Stimulated activated memory B cell treated with anti-CD40 and anti-IgM and Interleukin-4, amounts not matched to agents 10 μg/mL and 1 μg/mL and 100 μg/mL, for 72 hours (primary cell): ENCODE data around the gene CHD1L.
"Not testable (repeated sequence)": the region's sequence is repeated elsewhere in the genome, so short reads cannot be mapped to it uniquely, and the experiment has no call there.

Experiments
- ATAC-seq: fragments of 150-1000 bp; cut with Tn5 transposase; 2 replicates; pipeline ENCODE4 v1.10.0; 2021
- H3K27ac Mint-ChIP-seq: one replicate; pipeline ENCODE4 v1.8.0; 2022; ENCODE audit warnings: mild to moderate bottlenecking, mixed read lengths
- H3K27me3 Mint-ChIP-seq: one replicate; pipeline ENCODE4 v1.8.0; 2022; ENCODE audit warnings: mixed read lengths
- H3K36me3 Mint-ChIP-seq: one replicate; pipeline ENCODE4 v1.8.0; 2022; ENCODE audit warnings: mixed read lengths
- H3K4me1 Mint-ChIP-seq: one replicate; pipeline ENCODE4 v1.8.0; 2022; ENCODE audit warnings: mixed read lengths
- H3K4me3 Mint-ChIP-seq: one replicate; pipeline ENCODE4 v1.8.0; 2022; ENCODE audit warnings: mild to moderate bottlenecking, moderate library complexity, mixed read lengths
- H3K9me3 Mint-ChIP-seq: one replicate; pipeline ENCODE4 v1.8.0; 2022; ENCODE audit warnings: mixed read lengths

CHD1L gene

DNA sequence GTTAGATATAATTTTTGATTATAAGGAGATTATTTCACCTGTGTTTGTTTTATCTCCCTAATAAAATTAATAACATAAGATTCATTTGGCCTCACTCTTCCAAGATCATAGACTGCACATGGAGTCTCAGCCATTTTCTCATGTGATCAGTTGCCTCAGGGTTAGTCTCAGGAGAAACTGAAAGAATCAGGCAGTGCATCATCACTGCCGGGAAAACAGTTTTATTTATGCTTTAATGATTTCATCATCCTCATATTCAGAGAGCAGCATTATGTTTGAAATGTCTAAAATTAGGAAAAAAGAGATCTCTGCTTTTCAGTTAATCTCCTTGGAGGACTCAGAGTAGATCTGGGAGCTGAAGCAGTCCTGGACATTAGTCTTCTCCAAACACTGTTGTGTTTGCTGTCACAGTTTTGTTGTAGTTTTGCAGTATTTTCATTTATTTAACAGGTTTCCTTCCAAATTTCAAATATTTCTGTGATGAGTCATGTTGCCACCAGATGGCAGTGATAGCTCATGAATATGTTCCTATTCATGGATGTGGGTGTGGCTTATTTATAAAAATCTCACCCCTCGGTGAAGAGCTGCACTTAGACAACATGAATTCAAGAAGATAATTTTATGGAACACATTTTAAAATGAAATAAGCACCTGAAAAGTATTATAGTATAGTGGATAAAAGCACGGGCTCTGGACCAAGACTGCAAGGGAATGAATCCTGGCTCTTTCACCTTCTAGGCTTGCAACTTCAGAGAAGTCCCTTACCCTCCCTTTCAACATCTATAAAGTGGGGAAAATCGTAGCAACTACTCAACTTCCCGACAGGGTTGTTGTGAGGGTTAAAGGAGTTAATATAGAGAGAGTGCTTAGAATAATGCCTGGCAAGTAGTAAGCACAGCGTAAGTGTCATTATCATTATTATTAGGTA, 31.2 kb downstream of the CHD1L start:
- Mint-ChIP-seq H3K4me3 (no peak overlapping the region), H3K27me3 (no peaks in the 10 kb centered on the region), H3K27ac (no peak overlapping the region), H3K9me3 (no peaks in the 10 kb centered on the region), H3K4me1 (no peaks in the 10 kb centered on the region), H3K36me3 (peaks cover 28% of the 10 kb centered on the region)
- no peak for ATAC-seq

DNA sequence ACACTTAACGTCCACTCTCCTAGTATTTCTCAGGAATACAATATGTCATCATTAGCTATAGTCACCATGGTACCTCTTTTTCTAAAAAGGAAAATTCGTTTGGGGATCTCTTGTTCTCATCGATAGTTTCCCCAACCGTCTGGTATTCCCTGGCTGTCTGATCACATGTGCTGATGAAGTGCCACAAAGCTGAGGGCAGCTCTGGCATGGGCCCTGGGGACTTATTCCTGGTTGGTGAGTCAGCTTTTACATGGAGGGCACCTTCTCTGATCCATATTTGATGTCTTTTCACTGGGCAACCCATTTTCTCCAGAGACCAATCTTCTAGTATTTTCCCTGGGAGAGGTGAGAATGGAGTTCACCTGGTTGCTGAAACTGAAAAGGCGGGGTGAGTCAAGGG, 39.5 kb downstream of the CHD1L start:
- no peak overlapping the region for H3K27ac Mint-ChIP-seq
- H3K36me3 Mint-ChIP-seq: peaks cover 49% of the 10 kb centered on the region
- H3K4me3 Mint-ChIP-seq: no peak overlapping the region
- no peaks in the 10 kb centered on the region for H3K9me3 Mint-ChIP-seq
- no peaks in the 10 kb centered on the region for H3K27me3 Mint-ChIP-seq
- ATAC-seq: no peak
- H3K4me1 Mint-ChIP-seq: no peaks in the 10 kb centered on the region

DNA sequence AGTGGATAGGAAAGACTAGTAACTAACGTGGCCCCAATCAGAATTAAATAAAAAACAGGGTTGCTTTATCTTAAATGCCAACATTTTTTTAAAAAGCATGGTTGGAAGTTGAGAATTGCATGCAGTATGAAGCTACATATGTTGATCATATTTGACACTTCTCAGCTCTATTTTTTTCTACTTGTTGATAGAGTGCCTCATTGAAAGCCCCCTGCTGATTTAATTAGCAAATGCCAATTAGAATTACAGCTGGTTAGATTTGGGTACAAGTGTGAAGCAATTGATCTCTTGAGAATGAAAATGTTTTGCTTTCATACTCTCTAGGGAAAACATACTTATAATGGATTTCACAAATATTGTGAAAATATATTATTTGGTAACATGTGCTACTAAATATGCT, 40.5 kb downstream of the CHD1L start:
- Mint-ChIP-seq H3K4me1 (no peaks in the 10 kb centered on the region), H3K9me3 (no peaks in the 10 kb centered on the region), H3K27ac (no peak overlapping the region), H3K27me3 (no peaks in the 10 kb centered on the region), H3K4me3 (no peak overlapping the region), H3K36me3 (peaks cover 60% of the 10 kb centered on the region)
- no peak for ATAC-seq

DNA sequence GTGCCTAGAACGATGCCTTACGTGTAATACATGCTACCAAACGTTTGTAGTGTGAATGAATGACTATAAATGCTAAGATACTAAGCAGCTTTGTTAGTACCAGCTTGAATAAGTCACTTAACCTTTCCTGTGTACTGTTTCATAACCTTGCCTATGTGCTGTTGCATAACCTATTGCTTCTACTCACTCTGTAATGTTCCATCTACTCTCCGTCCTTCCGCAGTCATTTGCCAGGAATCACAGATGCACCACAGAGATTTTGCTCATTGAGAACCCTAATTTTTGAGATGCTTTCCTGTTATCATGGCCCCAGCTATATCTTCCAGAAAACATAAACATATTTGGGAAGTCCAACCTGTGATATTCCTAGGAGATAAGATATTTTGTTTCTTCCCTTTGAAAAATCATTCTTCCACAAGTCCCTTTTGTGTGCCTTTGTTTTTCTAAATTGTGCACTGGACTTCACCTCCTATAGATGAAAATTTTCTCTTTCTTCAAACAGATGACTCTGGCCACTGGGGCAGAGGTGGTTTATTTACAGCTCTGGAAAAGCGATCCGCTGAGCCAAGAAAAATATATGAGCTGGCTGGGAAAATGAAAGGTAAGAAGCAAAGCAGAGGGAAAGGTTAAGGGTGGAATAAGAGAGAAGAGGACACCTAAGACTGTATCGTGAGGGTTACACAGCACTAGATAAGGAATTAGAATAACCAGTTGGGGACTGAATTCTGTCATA, 44.8 kb downstream of the CHD1L start:
- no peak for ATAC-seq
- Mint-ChIP-seq H3K4me3 (no peak overlapping the region), H3K4me1 (no peaks in the 10 kb centered on the region), H3K9me3 (no peaks in the 10 kb centered on the region), H3K27ac (no peak overlapping the region), H3K27me3 (no peaks in the 10 kb centered on the region), H3K36me3 (peaks cover 97% of the 10 kb centered on the region)

DNA sequence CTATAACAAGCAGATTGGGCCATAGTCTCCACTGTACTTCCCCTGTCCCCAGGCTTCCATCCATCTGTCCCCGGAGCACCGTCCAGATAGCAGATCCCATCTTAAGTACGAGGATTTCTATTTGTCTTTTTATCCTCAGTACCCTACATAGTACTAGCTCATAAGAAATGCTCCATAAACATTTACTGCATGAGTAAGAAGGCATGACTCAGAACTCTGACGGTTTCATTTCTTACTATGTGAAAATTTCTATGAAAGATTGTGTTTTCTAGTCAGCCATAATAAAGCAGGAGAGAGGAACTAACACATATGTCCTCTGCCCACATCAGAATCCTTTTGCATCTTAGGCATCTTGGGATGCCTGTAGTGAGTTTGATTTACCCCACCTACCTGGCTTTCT, 49.5 kb downstream of the CHD1L start:
- H3K4me3 Mint-ChIP-seq: no peak overlapping the region
- no peaks in the 10 kb centered on the region for H3K27me3 Mint-ChIP-seq
- no peaks in the 10 kb centered on the region for H3K4me1 Mint-ChIP-seq
- H3K9me3 Mint-ChIP-seq: no peaks in the 10 kb centered on the region
- H3K27ac Mint-ChIP-seq: no peak overlapping the region
- peaks cover 100% of the 10 kb centered on the region for H3K36me3 Mint-ChIP-seq
- no peak for ATAC-seq

DNA sequence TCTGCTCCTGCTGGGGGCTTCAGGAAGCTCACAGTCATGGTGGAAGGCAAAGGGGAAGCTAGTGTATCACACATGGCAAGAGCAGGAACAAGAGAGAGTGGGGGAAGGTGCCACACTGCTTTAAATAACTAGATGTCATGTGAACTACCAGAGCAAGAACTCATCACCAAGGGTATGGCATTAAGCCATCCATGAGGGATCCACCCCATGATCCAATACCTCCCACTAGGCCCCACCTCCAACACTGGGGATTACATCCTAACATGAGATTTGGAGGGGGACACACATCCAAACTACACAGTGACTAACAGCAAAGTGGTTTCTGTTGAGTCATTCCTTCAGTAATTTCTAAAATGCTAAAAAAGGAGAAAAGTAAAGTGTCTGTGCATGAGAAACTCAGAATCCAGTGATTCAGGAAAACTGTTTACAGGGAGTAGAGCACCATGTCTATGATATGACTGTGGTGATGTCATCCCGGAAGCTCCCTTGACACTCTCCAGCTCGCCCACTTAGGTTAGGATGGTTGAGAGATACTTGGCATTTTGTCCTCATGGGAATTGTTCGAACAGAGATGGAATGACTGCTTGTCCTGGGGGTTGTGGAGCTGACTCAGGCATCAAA, 50.3 kb downstream of the CHD1L start:
- H3K27me3 Mint-ChIP-seq: no peaks in the 10 kb centered on the region
- H3K4me3 Mint-ChIP-seq: no peak overlapping the region
- no peak overlapping the region for H3K27ac Mint-ChIP-seq
- H3K9me3 Mint-ChIP-seq: no peaks in the 10 kb centered on the region
- ATAC-seq: no peak
- no peaks in the 10 kb centered on the region for H3K4me1 Mint-ChIP-seq
- H3K36me3 Mint-ChIP-seq: peaks cover 100% of the 10 kb centered on the region

DNA sequence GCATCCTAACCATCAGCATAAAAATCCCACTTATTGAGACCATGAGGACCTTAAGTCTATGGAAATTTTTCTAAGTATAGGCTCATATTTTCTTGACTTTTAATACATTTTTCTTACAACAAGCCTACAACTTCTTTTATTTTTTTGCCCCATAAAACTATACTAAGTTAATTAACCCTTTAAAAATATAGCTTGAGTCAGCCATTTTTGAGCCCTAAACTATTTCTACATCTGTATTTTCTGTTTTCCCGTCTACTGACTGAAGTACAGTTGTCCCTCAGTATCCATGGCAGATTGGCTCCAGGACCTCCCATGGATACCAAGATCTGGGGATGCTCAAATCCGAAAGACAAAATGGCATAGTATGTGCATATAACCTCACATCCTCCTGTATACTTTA, 55.0 kb downstream of the CHD1L start:
- H3K9me3 Mint-ChIP-seq: peaks cover 20% of the 10 kb centered on the region
- ATAC-seq: no peak
- no peak overlapping the region for H3K27ac Mint-ChIP-seq
- H3K27me3 Mint-ChIP-seq: no peaks in the 10 kb centered on the region
- H3K4me1 Mint-ChIP-seq: no peaks in the 10 kb centered on the region
- H3K36me3 Mint-ChIP-seq: peaks cover 76% of the 10 kb centered on the region
- H3K4me3 Mint-ChIP-seq: no peak overlapping the region

DNA sequence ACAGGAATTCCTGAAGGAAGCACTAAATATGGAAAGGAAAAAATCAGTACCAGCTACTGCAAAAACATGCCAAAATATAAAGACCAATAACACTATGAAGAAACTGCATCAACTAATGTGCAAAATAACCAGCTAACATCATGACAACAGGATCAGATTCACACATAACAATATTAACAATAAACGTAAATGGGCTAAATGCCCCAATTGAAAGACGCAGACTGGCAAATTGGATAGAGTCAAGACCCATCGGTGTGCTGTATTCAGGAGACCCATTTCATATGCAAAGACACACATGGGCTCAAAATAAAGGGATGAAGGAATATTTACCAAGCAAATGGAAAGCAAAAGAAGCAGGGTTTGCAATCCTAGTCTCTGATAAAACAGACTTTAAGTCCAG, 63.3 kb downstream of the CHD1L start:
- H3K36me3 Mint-ChIP-seq: peaks cover 16% of the 10 kb centered on the region
- H3K27ac Mint-ChIP-seq, ATAC-seq, H3K4me1 Mint-ChIP-seq, H3K4me3 Mint-ChIP-seq, H3K27me3 Mint-ChIP-seq: not testable (repeated sequence)
- peaks cover 52% of the 10 kb centered on the region for H3K9me3 Mint-ChIP-seq

DNA sequence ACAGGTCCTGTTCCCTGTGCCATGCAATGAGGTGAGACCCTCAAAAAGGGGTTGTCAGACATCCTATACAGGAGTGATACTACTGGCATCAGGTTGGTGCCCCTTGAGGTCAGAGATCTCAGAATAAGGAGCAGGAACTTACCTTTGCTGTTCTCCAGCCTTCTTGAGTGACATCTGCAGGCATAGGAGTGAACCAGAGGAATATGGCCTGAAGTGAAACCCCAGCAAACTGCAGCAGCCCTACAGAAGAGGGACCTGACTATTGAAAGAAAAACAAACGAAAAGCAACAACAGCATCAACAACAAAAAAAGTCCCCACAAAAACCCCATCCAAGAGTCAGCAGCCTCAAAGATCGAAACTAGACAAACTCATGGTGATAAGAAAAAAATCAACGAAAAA, 74.5 kb downstream of the CHD1L start:
- ATAC-seq: no peak
- H3K9me3 Mint-ChIP-seq: peaks cover 8% of the 10 kb centered on the region
- no peak overlapping the region for H3K4me3 Mint-ChIP-seq
- H3K27ac Mint-ChIP-seq: no peak overlapping the region
- H3K36me3 Mint-ChIP-seq: no peaks in the 10 kb centered on the region
- no peaks in the 10 kb centered on the region for H3K27me3 Mint-ChIP-seq
- H3K4me1 Mint-ChIP-seq: no peaks in the 10 kb centered on the region

DNA sequence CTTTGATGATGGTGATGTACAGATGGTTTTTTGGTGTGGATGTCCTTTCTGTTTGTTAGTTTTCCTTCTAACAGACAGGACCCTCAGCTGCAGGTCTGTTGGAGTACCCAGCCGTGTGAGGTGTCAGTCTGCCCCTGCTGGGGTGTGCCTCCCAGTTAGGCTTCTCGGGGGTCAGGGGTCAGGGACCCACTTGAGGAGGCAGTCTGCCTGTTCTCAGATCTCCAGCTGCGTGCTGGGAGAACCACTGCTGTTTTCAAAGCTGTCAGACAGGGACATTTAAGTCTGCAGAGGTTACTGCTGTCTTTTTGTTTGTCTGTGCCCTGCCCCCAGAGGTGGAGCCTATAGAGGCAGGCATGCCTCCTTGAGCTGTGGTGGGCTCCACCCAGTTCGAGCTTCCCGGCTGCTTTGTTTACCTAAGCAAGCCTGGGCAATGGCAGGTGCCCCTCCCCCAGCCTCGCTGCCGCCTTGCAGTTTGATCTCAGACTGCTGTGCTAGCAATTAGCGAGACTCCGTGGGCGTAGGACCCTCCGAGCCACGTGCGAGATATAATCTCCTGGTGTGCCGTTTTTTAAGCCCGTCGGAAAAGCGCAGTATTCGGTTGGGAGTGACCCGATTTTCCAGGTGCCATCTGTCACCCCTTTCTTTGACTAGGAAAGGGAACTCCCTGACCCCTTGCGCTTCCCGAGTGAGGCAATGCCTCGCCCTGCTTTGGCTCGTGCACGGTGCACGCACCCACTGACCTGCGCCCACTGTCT, 84.6 kb downstream of the CHD1L start:
- H3K27me3 Mint-ChIP-seq: peaks cover 32% of the 10 kb centered on the region
- H3K9me3 Mint-ChIP-seq, H3K36me3 Mint-ChIP-seq, H3K27ac Mint-ChIP-seq, H3K4me3 Mint-ChIP-seq, H3K4me1 Mint-ChIP-seq, ATAC-seq: not testable (repeated sequence)

DNA sequence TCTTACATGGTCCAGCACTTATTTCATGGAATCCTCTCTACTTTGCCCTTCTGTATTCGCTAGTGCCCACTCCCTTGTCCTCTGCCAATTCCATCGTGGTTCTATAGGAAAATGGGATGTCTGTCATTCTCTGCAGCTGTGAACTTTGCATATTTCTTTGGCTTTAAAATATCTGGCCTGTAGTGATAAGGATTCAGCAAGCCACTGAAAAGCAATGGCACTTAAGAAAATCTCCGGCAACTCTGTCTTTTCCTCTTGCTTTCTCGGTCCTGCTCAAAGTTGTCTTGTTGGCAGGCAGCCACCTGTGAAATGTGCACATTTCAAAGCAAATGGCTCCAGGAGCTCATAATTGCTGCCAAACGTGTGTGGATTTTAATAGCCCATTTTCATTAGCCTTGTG, 91.8 kb downstream of the CHD1L start:
- no peak for ATAC-seq
- no peaks in the 10 kb centered on the region for H3K9me3 Mint-ChIP-seq

DNA sequence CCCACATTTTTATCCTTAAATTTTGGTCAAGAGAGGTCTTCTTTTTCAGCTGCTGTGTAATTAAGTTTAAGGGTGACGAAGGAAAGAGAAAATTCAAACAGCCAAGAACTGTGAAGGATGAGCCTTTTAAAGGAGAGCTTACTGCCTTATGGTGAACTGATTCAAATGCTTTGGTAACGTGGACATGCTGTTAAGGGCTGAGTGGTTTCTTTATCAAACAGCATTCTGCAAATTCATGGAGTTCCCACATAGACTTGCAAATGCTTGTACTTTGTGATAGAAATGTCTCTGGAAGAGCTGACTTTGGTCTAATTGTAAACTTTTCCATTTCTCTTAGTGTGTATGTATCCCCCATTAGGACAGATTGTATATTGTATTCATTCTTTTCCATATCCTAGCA, 93.8 kb downstream of the CHD1L start:
- ATAC-seq: no peak
- Mint-ChIP-seq H3K4me1 (no peaks in the 10 kb centered on the region), H3K9me3 (no peaks in the 10 kb centered on the region), H3K27ac (no peak overlapping the region), H3K27me3 (peaks cover 42% of the 10 kb centered on the region), H3K36me3 (no peaks in the 10 kb centered on the region), H3K4me3 (no peak overlapping the region)

More for the DNA sequence above, 91.8 kb downstream of the CHD1L start:
- no peak overlapping the region for H3K4me3 Mint-ChIP-seq
- no peaks in the 10 kb centered on the region for H3K4me1 Mint-ChIP-seq
- H3K27me3 Mint-ChIP-seq: peaks cover 35% of the 10 kb centered on the region
- no peak overlapping the region for H3K27ac Mint-ChIP-seq
- H3K36me3 Mint-ChIP-seq: no peaks in the 10 kb centered on the region

DNA sequence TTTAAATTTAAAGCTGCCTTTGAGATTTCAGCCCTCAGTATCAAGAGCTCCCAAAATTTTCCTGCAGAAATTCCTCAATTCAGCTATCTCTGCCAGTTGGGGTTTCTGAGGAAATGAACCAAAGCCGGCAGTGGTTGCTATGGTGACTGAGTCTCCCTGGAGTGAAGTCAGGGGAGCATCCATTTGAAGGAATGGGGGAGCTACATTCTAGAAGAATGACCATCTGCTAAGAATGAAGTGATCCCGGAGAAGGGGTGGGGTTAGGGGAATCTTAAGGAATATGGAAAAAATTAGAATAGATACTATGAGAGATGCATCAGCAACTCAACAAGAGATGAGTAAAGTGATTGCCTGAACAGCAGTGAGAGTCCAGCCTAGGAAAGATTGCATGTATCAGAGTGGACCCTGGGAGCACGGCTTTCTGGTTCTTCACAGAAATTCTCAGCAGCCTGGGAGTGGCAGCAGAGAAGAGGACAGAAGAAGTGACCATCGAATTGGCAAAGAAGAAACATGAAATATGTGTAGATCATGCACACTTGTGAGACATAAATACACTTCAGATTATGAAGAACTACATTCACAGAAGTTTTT, 94.7 kb downstream of the CHD1L start:
- H3K27ac Mint-ChIP-seq: no peak overlapping the region
- ATAC-seq: peak; percentile 31
- peaks cover 50% of the 10 kb centered on the region for H3K27me3 Mint-ChIP-seq
- H3K4me1 Mint-ChIP-seq: no peaks in the 10 kb centered on the region
- H3K36me3 Mint-ChIP-seq: no peaks in the 10 kb centered on the region
- H3K4me3 Mint-ChIP-seq: no peak overlapping the region
- no peaks in the 10 kb centered on the region for H3K9me3 Mint-ChIP-seq

DNA sequence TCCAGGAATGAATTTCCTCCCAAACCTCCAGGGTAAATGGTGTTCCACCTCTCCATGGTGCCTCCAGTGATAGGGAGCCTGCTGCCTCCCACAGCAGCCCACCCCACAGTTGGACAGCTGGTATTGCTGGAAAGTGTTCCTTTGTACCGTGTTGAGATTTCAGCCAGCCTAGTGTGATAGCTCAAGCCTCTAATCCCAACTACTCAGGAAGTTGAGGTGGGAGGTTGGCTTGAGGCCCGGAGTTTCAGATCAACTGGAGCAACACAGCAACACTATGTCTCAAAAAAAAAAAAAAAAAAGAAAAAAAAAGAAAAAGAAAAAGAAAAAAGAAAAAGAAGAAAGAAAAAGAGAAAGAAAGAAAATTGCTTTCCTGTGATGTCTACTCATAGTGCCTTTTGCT, 96.1 kb downstream of the CHD1L start:
- Mint-ChIP-seq H3K27ac (no peak overlapping the region), H3K4me1 (no peaks in the 10 kb centered on the region), H3K27me3 (peaks cover 63% of the 10 kb centered on the region), H3K36me3 (no peaks in the 10 kb centered on the region), H3K4me3 (no peak overlapping the region), H3K9me3 (no peaks in the 10 kb centered on the region)
- ATAC-seq: no peak

DNA sequence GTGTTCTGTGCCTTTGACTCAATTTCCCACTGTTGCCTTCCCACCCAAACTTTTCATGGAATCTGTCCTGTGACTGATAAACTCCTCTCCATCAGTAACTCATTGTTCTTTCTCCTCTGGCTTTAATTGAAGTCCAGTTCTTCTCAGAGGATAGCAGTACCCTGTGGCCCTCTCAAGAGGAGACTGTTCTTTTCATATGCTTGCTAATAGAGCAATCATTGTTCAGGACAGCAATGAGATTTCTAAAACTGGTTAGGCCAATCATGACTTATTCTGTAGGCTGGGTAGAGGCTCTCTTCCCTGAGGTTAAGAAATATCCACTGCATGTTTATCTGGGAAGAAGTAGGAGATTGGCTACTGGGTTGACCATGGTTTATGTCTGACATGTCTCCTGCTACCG, 98.8 kb downstream of the CHD1L start:
- Mint-ChIP-seq H3K27me3 (peaks cover 84% of the 10 kb centered on the region), H3K4me1 (no peaks in the 10 kb centered on the region), H3K9me3 (peaks cover 6% of the 10 kb centered on the region), H3K4me3 (no peak overlapping the region), H3K27ac (no peak overlapping the region), H3K36me3 (peaks cover 5% of the 10 kb centered on the region)
- no peak for ATAC-seq
